H1 (cell line): Measurements from ENCODE around the gene RHCG. TPM values are rescaled to one million over a fixed set of nuclear protein-coding genes. Genes with fewer than 3 reads are reported as not detected.
A peak's percentile ranks its signal among the peaks of the same experiment; 100 is the strongest.

ENCODE experiments used
- CTCF ChIA-PET: fragments of 300-600 bp; sonication (Branson Sonifier 250); formaldehyde crosslinking; loops from one replicate; lab custom pipeline; 2021; ENCODE audit not compliant: partially characterized antibody; lab: Charles Lee
- POLR2A ChIA-PET: fragments of 300-600 bp; sonication (Branson Sonifier 250); formaldehyde crosslinking; loops from one replicate; lab custom pipeline; 2021; ENCODE audit warnings: inconsistent platforms; ENCODE audit not compliant: partially characterized antibody; lab: Charles Lee
- DNase-seq, 2 experiments: peaks; one replicate each; pipeline versions ENCODE4 v3.0.0 to v3.0.0-alpha.2; 2010 to 2022; ENCODE audit warnings: low spot score in 2 of 2, low read depth in 1 of 2, mixed read lengths in 1 of 2
- FAIRE-seq: peaks from 2 replicates; lab custom pipeline; 2011; peaks lifted over from hg19 to GRCh38; lab: Jason Lieb, UNC
- H2AFZ ChIP-seq: 2 replicates; pipeline ENCODE4 v1.8.1; 2012; ENCODE audit warnings: low read length, inconsistent platforms
- H2AK5ac ChIP-seq: 2 replicates; pipeline ENCODE4 v1.6.1; 2013; ENCODE audit warnings: low read depth, low read length
- H2BK120ac ChIP-seq: replicated peaks from 2 replicates; pipeline ENCODE3; 2013; ENCODE audit warnings: low read depth, low read length, inconsistent platforms
- H2BK12ac ChIP-seq: 2 replicates; pipeline ENCODE4 v1.6.1; 2013; ENCODE audit warnings: low read depth, low read length
- H2BK15ac ChIP-seq: 2 replicates; pipeline ENCODE4 v1.6.1; 2013; ENCODE audit warnings: low read length
- H2BK20ac ChIP-seq: 2 replicates; pipeline ENCODE4 v1.6.1; 2013; ENCODE audit warnings: low read length
- H2BK5ac ChIP-seq: 2 replicates; pipeline ENCODE4 v1.6.1; 2013; ENCODE audit warnings: low read depth, low read length
- H3K14ac ChIP-seq: 2 replicates; pipeline ENCODE4 v1.6.1; 2013; ENCODE audit warnings: inconsistent platforms; ENCODE audit not compliant: insufficient read length
- H3K18ac ChIP-seq: 2 replicates; pipeline ENCODE4 v1.6.1; 2013; ENCODE audit warnings: low read length; ENCODE audit errors: extremely low read depth
- H3K23ac ChIP-seq: 2 replicates; pipeline ENCODE4 v1.6.1; 2013; ENCODE audit warnings: inconsistent platforms; ENCODE audit not compliant: insufficient read length
- H3K23me2 ChIP-seq: 2 replicates; pipeline ENCODE4 v1.6.1; 2013; ENCODE audit warnings: low read depth, low read length
- H3K27ac ChIP-seq: 2 replicates; pipeline ENCODE4 v1.6.1; 2011; ENCODE audit warnings: low read depth, low read length, inconsistent platforms
- H3K27me3 ChIP-seq, 4 experiments: replicated peaks in 1 of 4; 1 replicate in 1 of 4; 2 replicates in 3 of 4; pipeline versions ENCODE4 v1.6.1 to v1.8.1; 2011 to 2013; ENCODE audit warnings: low read length in 3 of 4, mild to moderate bottlenecking in 3 of 4, inconsistent platforms in 2 of 4, mixed read lengths in 2 of 4, moderate library complexity in 1 of 4; ENCODE audit not compliant: control insufficient read depth in 3 of 4, insufficient read depth in 3 of 4; ENCODE audit errors: extremely low read depth in 1 of 4
- H3K36me3 ChIP-seq, 4 experiments: 2 replicates each; pipeline versions ENCODE4 v1.6.1 to v1.8.1; 2011 to 2013; ENCODE audit warnings: mild to moderate bottlenecking in 4 of 4, low read length in 3 of 4, moderate library complexity in 2 of 4, control low read depth in 1 of 4, inconsistent platforms in 1 of 4; ENCODE audit not compliant: insufficient read depth in 4 of 4, control insufficient read depth in 2 of 4
- H3K4ac ChIP-seq: replicated peaks from 2 replicates; pipeline ENCODE3; 2013; ENCODE audit warnings: low read length, low read depth, mixed read lengths, inconsistent platforms; ENCODE audit not compliant: insufficient read length
- H3K4me1 ChIP-seq, 4 experiments: replicated peaks in 1 of 4; 1 replicate in 1 of 4; 2 replicates in 3 of 4; pipeline versions ENCODE4 v1.6.1 to v1.8.1; 2011 to 2013; ENCODE audit warnings: low read length in 3 of 4, inconsistent platforms in 2 of 4, mixed read lengths in 1 of 4; ENCODE audit not compliant: insufficient read depth in 4 of 4, control insufficient read depth in 3 of 4
- H3K4me2 ChIP-seq, 2 experiments: 2 replicates each; pipeline versions ENCODE4 v1.6.1 to v1.8.1; 2011 to 2013; ENCODE audit warnings: low read depth in 2 of 2, low read length in 2 of 2, control low read depth in 1 of 2, inconsistent platforms in 1 of 2, mild to moderate bottlenecking in 1 of 2; ENCODE audit not compliant: insufficient read depth in 1 of 2
- H3K4me3 ChIP-seq, 4 experiments: fragments of 200-600, 300-600 bp in 1 of 4; sonication (generic), shearing (Covaris generic), sonication (Bioruptor Twin) in 1 of 4; 2 replicates each; pipeline versions ENCODE4 v1.5.1 to v1.8.1; 2011 to 2016; ENCODE audit warnings: low read length in 4 of 4, low read depth in 3 of 4, control low read depth in 2 of 4, inconsistent platforms in 2 of 4, mild to moderate bottlenecking in 2 of 4, mixed read lengths in 1 of 4, moderate library complexity in 1 of 4; ENCODE audit not compliant: insufficient read depth in 2 of 4; ENCODE audit errors: extremely low read depth in 1 of 4
- H3K56ac ChIP-seq: replicated peaks from 2 replicates; pipeline ENCODE3; 2013; ENCODE audit warnings: low read depth, mild to moderate bottlenecking, mixed read lengths, low read length, inconsistent platforms; ENCODE audit not compliant: insufficient read length
- H3K79me1 ChIP-seq: 2 replicates; pipeline ENCODE4 v1.6.1; 2013; ENCODE audit warnings: low read depth, low read length, control low read depth
- H3K79me2 ChIP-seq, 2 experiments: 2 replicates each; pipeline versions ENCODE4 v1.6.1 to v1.8.1; 2012 to 2013; ENCODE audit warnings: low read length in 2 of 2, mild to moderate bottlenecking in 2 of 2, inconsistent platforms in 1 of 2; ENCODE audit not compliant: insufficient read depth in 2 of 2, control insufficient read depth in 1 of 2
- H3K9ac ChIP-seq, 4 experiments: replicated peaks in 1 of 4; 1 replicate in 1 of 4; 2 replicates in 3 of 4; pipeline versions ENCODE4 v1.6.1 to v1.8.1; 2011 to 2013; ENCODE audit warnings: low read depth in 3 of 4, low read length in 3 of 4, control low read depth in 2 of 4, mild to moderate bottlenecking in 2 of 4, moderate library complexity in 2 of 4, inconsistent platforms in 1 of 4; ENCODE audit errors: extremely low read depth in 1 of 4
- H3K9me3 ChIP-seq, 2 experiments: 2 replicates each; pipeline versions ENCODE4 v1.6.1 to v1.8.1; 2012 to 2013; ENCODE audit warnings: mild to moderate bottlenecking in 2 of 2, moderate library complexity in 2 of 2, control low read depth in 1 of 2, inconsistent platforms in 1 of 2, low read depth in 1 of 2, low read length in 1 of 2, mixed read lengths in 1 of 2; ENCODE audit not compliant: insufficient read depth in 2 of 2
- H4K20me1 ChIP-seq, 2 experiments: replicated peaks in 1 of 2; 2 replicates each; pipeline versions ENCODE3 to v1.8.1; 2011 to 2013; ENCODE audit warnings: inconsistent platforms in 2 of 2, low read length in 2 of 2, mild to moderate bottlenecking in 1 of 2; ENCODE audit not compliant: insufficient read depth in 2 of 2, control insufficient read depth in 1 of 2
- H4K5ac ChIP-seq: 2 replicates; pipeline ENCODE4 v1.6.1; 2013; ENCODE audit warnings: low read length, low read depth, mixed read lengths, inconsistent platforms; ENCODE audit not compliant: insufficient read length
- H4K8ac ChIP-seq: 2 replicates; pipeline ENCODE4 v1.8.0; 2013; ENCODE audit warnings: mild to moderate bottlenecking, moderate library complexity, low read length, inconsistent platforms; ENCODE audit not compliant: insufficient read depth; ENCODE audit errors: extremely low read depth
- H4K91ac ChIP-seq: replicated peaks from 2 replicates; pipeline ENCODE3; 2013; ENCODE audit warnings: low read length, mixed read lengths, inconsistent platforms; ENCODE audit not compliant: insufficient read length
- CTCF ChIP-seq, 3 experiments: IDR thresholded peaks; 1 replicate in 2 of 3; 2 replicates in 1 of 3; pipeline versions ENCODE4 v1.5.1 to v1.6.1; 2011; ENCODE audit warnings: low read length in 3 of 3, mild to moderate bottlenecking in 3 of 3, inconsistent platforms in 2 of 3, low read depth in 1 of 3, moderate library complexity in 1 of 3; ENCODE audit not compliant: insufficient read depth in 1 of 3; ENCODE audit errors: control extremely low read depth in 1 of 3
- EZH2 ChIP-seq: fragments of 200-600 bp; sonication (generic); IDR thresholded peaks from 2 replicates; pipeline ENCODE4 v1.7.1; 2012; ENCODE audit warnings: low read depth, mild to moderate bottlenecking, moderate library complexity, low read length, inconsistent platforms; ENCODE audit not compliant: severe bottlenecking
- HDAC2 ChIP-seq, 2 experiments: fragments of 300-600 bp in 1 of 2; sonication (generic) in 1 of 2; IDR thresholded peaks; 2 replicates each; pipeline ENCODE4 v1.6.1; 2011 to 2012; ENCODE audit warnings: low read depth in 2 of 2, low read length in 2 of 2, mild to moderate bottlenecking in 2 of 2, moderate library complexity in 2 of 2, borderline replicate concordance in 1 of 2, inconsistent platforms in 1 of 2
- KDM1A ChIP-seq: fragments of 200-600, 300-600 bp; sonication (generic); IDR thresholded peaks from 2 replicates; pipeline ENCODE4 v1.7.1; 2016; ENCODE audit warnings: mild to moderate bottlenecking, low read length, borderline replicate concordance
- MAX ChIP-seq: IDR thresholded peaks from 2 replicates; pipeline ENCODE4 v1.6.1; 2012; ENCODE audit warnings: inconsistent platforms
- RNF2 ChIP-seq: fragments of 200-900, 300-1000 bp; sonication (generic); IDR thresholded peaks from 2 replicates; pipeline ENCODE4 v1.7.1; 2016; ENCODE audit warnings: borderline replicate concordance, low read depth, mild to moderate bottlenecking, antibody characterized with exemption, low read length; ENCODE audit not compliant: poor library complexity, severe bottlenecking; ENCODE audit errors: missing control alignments
- SAP30 ChIP-seq: fragments of 300-600 bp; sonication (generic); IDR thresholded peaks from 2 replicates; pipeline ENCODE4 v1.7.1; 2012; ENCODE audit warnings: low read length, moderate library complexity, mild to moderate bottlenecking, inconsistent platforms; ENCODE audit not compliant: insufficient read depth, insufficient replicate concordance
- TCF12 ChIP-seq: IDR thresholded peaks from 2 replicates; pipeline ENCODE4 v1.6.1; 2011; ENCODE audit warnings: low read depth, mild to moderate bottlenecking, low read length
- WGBS, 2 experiments: shearing (Covaris generic) in 1 of 2; methylation state at CpG; one replicate each; pipeline versions ENCODE4 v1.1.6 to v1.1.7; 2013 to 2015; ENCODE audit warnings: low lambda C conversion rate in 2 of 2, mixed read lengths in 2 of 2, inconsistent platforms in 1 of 2, low coverage in 1 of 2, missing lambda C conversion rate in 1 of 2; ENCODE audit not compliant: insufficient replicate concordance in 2 of 2, insufficient coverage in 1 of 2, insufficient read length in 1 of 2; ENCODE audit errors: extremely low coverage in 1 of 2, missing lambda C conversion rate in 1 of 2; 5-methylcytosine and 5-hydroxymethylcytosine counted together
- polyA plus RNA-seq, 7 experiments: library from polyadenylated mRNA; depleted of rRNA in 3 of 7; stranded (reverse) in 5 of 7; unstranded in 2 of 7; fragments of >200 nt in 5 of 7; fragments of 200-250 nt in 2 of 7; gene quantifications; 1 replicate in 5 of 7; 2 replicates in 1 of 7; 4 replicates in 1 of 7; pipeline versions ENCODE4 v1.2.1 to v1.2.3, GENCODE V29; 2011 to 2013; ENCODE audit warnings: missing spikeins in 2 of 7, mixed read lengths in 2 of 7
- total RNA-seq: library from RNA; stranded (reverse); fragmentation: NEBNext Ultra II Directional; extraction: Animal tissue kit (Norgen Biotek cat#: 25700); gene quantifications from 2 replicates; pipeline ENCODE4 v1.2.1, GENCODE V29; 2021

Gene RHCG
- total and polyA plus RNA-seq, 2 of the 8 experiments (the other 6 are each of a cell fraction or from before 2014, with no cell fraction given): 0.68 TPM; not detected in 1

- H3K18ac ChIP-seq: no peak overlapping the region
- peaks cover 0 to 6% (median 1%) of the 10 kb centered on the region in 4 experiments; a peak in 3 of 7 replicates for H3K4me1 ChIP-seq
- WGBS, 2 experiments: 80% methylated on average over 6 of the region's 6 CpGs; no CpG with 5 or more reads in 1 of the 2 experiments
- no peak overlapping the region for H2BK5ac ChIP-seq
- H3K56ac ChIP-seq: no peak overlapping the region
- no peak overlapping the region for H3K23ac ChIP-seq
- no peaks in the 10 kb centered on the region for H3K27me3 ChIP-seq
- peak overlapping the region; percentile 54; the same call in 1 of the 2 replicates for H2AFZ ChIP-seq
- no peaks in the 10 kb centered on the region for H3K79me1 ChIP-seq
- no peak overlapping the region for H3K4me3 ChIP-seq
- H3K9me3 ChIP-seq: no peaks in the 10 kb centered on the region
- no peak for FAIRE-seq
- H2BK20ac ChIP-seq: no peak overlapping the region
- no peak overlapping the region for H2BK120ac ChIP-seq
- no peak overlapping the region for H3K9ac ChIP-seq
- H3K79me2 ChIP-seq: no peaks in the 10 kb centered on the region
- no peak overlapping the region for H3K27ac ChIP-seq
- no peak overlapping the region for H3K14ac ChIP-seq
- no peaks in the 10 kb centered on the region for H4K20me1 ChIP-seq
- no peak overlapping the region for H3K4ac ChIP-seq
- no peak for DNase-seq
- H4K5ac ChIP-seq: no peak overlapping the region
- POLR2A ChIA-PET: interaction anchor here (1.1 kb wide), 1 partner anchor 10 kb away, joined by 3 read pairs; no protein-coding TSS in a partner anchor
- H3K36me3 ChIP-seq: no peaks in the 10 kb centered on the region
- no peaks in the 10 kb centered on the region for H3K23me2 ChIP-seq
- H4K8ac ChIP-seq: no peak overlapping the region
- no peak overlapping the region for H2BK15ac ChIP-seq
- no peak overlapping the region for H2BK12ac ChIP-seq
- CTCF ChIA-PET: interaction anchor here (0.6 to 2.7 kb wide), 13 partner anchors 9 to 178 kb away, joined by 3 to 11 read pairs (median 4); no protein-coding TSS in a partner anchor
- H3K4me2 ChIP-seq: no peak overlapping the region
- no peak overlapping the region for H4K91ac ChIP-seq
- no peak overlapping the region for H2AK5ac ChIP-seq
- TF ChIP-seq RNF2 (no peak), CTCF (IDR thresholded peaks at IDR 0.05; ENCODE audit: control extremely low read depth in 1 of 3, insufficient read depth in 1 of 3, low read depth in 1 of 3, low read length in 3 of 3) (no peak), KDM1A (no peak), SAP30 (no peak), TCF12 (no peak), EZH2 (no peak), HDAC2 (IDR thresholded peaks at IDR 0.05; ENCODE audit: borderline replicate concordance in 1 of 2, low read depth in 2 of 2, low read length in 2 of 2) (no peak), MAX (no peak)
Measured at GRCh38 chr15:89531796-89532537, 35.6 kb upstream of the RHCG start.
